GM18517 (cell line): ENCODE measurements around the gene AKAP13.

Source experiments
- ATAC-seq: cut with Tn5 transposase; IDR thresholded peaks from one replicate; pipeline ENCODE4 v1.9.1; 2021; ENCODE audit warnings: mild to moderate bottlenecking, moderate library complexity; ENCODE audit not compliant: unreplicated experiment

AKAP13 gene

GRCh38 chr15:85687329-85687728 is 306.9 kb downstream of the AKAP13 start:
- ATAC-seq = no peak

- ATAC-seq = no peak
These were observed 308.3 kb downstream of the AKAP13 start for GRCh38 chr15:85688711-85689110.

GRCh38 chr15:85689729-85690128 is 309.3 kb downstream of the AKAP13 start:
- peak; percentile 28 for ATAC-seq

GRCh38 chr15:85690561-85691231 is 310.3 kb downstream of the AKAP13 start:
- peak; percentile 34 for ATAC-seq

GRCh38 chr15:85691350-85692240 is 311.2 kb downstream of the AKAP13 start:
- ATAC-seq = peak; percentile 46

GRCh38 chr15:85692321-85692720 is 311.9 kb downstream of the AKAP13 start:
- no peak for ATAC-seq

- ATAC-seq = peak; percentile 50
These were observed 312.5 kb downstream of the AKAP13 start for GRCh38 chr15:85692873-85693272.

- ATAC-seq = peak; percentile 24
These were observed 312.9 kb downstream of the AKAP13 start for GRCh38 chr15:85693277-85693676.

GRCh38 chr15:85694091-85694490 is 313.7 kb downstream of the AKAP13 start:
- ATAC-seq = no peak

GRCh38 chr15:85700767-85701166 is 320.4 kb downstream of the AKAP13 start:
- ATAC-seq = no peak

GRCh38 chr15:85702321-85703101 is 322.1 kb downstream of the AKAP13 start:
- ATAC-seq = no peak

- no peak for ATAC-seq
These were observed 323.7 kb downstream of the AKAP13 start for GRCh38 chr15:85704066-85704465.

GRCh38 chr15:85704720-85705429 is 324.5 kb downstream of the AKAP13 start:
- ATAC-seq = no peak

GRCh38 chr15:85706779-85707518 is 326.5 kb downstream of the AKAP13 start:
- peak; percentile 22 for ATAC-seq

GRCh38 chr15:85707519-85708338 is 327.3 kb downstream of the AKAP13 start:
- ATAC-seq = peak; percentile 8

- no peak for ATAC-seq
These were observed 328.1 kb downstream of the AKAP13 start for GRCh38 chr15:85708402-85708941.

- no peak for ATAC-seq
These were observed 328.8 kb downstream of the AKAP13 start for GRCh38 chr15:85709250-85709649.

GRCh38 chr15:85710340-85710842 is 330.0 kb downstream of the AKAP13 start:
- ATAC-seq = peak; percentile 74
